ENCODE data around the gene EFCAB11. TPM values are rescaled to one million over a fixed set of nuclear protein-coding genes. Genes with fewer than 3 reads are reported as not detected.
A peak's percentile ranks its signal among the peaks of the same experiment; 100 is the strongest.

Gene EFCAB11, protein sequence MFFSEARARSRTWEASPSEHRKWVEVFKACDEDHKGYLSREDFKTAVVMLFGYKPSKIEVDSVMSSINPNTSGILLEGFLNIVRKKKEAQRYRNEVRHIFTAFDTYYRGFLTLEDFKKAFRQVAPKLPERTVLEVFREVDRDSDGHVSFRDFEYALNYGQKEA
- total RNA-seq = 10 to 100 TPM in 1 of 4 donors, 1 to 10 TPM in 2, not detected in 1; 4.1 to 21.0 (median 5.6) TPM

DNA sequence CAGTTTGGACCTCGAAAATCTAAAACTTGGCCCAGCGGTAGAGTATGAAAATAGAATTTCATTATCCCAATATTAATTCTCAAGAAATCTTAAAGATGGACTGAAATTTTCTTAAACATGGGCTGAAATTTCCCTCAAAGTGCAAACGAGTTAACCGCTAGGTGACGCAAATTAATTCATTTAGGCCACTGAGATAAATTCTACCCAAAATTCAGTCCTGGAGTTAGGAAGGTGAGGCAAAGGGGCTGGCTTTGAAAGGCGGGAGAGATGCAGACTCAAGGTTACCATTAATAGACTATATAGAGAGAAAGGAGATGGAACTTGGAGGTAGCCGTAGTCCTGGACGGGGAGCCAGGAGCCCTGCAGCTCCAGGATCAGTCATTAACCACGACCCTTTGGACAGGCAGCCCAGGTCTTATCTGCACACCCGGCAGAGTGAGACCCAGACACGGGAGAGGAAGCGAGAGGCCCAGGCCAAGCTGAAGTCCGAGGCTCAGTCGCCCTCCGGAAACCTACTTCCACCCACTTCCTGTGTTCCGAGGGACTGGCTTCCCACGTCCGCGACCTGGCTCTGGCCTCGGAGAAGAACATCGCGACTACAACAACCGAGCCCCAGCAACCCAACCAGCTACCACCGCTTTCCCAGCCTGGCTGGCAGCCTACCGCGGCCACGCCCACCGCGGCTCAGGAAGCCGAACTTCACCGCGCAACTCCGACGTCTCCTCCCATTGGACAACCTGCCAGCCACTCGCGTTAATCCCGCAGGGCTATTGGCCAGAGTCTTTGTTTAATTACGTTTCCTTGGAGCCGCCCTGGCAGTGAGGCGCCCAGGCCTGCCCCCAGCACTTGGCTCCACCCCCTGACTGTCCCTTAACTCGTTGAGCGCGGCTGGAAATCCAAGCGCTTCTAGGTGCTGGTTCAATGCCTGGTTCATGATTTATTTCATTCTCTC is at the start of gene EFCAB11:
Gene EFCAB11, minus strand, starts transcription at position 661 of the 952 bp plus-strand sequence. Its CDS starts 70 bp downstream, at position 591.
- intact Hi-C loops (cut with DNase I; ENCODE audit: low total_unique reads) = no loop called here
- TF ChIP-seq POLR2A (IDR thresholded peaks at IDR 0.05) = no peak
- TF ChIP-seq, protein P1, sequence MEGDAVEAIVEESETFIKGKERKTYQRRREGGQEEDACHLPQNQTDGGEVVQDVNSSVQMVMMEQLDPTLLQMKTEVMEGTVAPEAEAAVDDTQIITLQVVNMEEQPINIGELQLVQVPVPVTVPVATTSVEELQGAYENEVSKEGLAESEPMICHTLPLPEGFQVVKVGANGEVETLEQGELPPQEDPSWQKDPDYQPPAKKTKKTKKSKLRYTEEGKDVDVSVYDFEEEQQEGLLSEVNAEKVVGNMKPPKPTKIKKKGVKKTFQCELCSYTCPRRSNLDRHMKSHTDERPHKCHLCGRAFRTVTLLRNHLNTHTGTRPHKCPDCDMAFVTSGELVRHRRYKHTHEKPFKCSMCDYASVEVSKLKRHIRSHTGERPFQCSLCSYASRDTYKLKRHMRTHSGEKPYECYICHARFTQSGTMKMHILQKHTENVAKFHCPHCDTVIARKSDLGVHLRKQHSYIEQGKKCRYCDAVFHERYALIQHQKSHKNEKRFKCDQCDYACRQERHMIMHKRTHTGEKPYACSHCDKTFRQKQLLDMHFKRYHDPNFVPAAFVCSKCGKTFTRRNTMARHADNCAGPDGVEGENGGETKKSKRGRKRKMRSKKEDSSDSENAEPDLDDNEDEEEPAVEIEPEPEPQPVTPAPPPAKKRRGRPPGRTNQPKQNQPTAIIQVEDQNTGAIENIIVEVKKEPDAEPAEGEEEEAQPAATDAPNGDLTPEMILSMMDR (IDR thresholded peaks at IDR 0.05) = peak in 2 of 4 experiments; percentile 9 to 12
- H3K4me1 ChIP-seq = peaks cover 0 to 9% of the 10 kb centered on the region in 2 donors
- no peaks in the 10 kb centered on the region for H3K36me3 ChIP-seq
- H3K27ac ChIP-seq = peak within 1 kb of the TSS; percentile 82 to 90
- no peaks in the 10 kb centered on the region for H3K9me3 ChIP-seq
- no peaks in the 10 kb centered on the region for H3K27me3 ChIP-seq
- peak within 1 kb of the TSS; percentile 58 to 67 for H3K4me3 ChIP-seq
- peak; percentile 97 for DNase-seq

DNA sequence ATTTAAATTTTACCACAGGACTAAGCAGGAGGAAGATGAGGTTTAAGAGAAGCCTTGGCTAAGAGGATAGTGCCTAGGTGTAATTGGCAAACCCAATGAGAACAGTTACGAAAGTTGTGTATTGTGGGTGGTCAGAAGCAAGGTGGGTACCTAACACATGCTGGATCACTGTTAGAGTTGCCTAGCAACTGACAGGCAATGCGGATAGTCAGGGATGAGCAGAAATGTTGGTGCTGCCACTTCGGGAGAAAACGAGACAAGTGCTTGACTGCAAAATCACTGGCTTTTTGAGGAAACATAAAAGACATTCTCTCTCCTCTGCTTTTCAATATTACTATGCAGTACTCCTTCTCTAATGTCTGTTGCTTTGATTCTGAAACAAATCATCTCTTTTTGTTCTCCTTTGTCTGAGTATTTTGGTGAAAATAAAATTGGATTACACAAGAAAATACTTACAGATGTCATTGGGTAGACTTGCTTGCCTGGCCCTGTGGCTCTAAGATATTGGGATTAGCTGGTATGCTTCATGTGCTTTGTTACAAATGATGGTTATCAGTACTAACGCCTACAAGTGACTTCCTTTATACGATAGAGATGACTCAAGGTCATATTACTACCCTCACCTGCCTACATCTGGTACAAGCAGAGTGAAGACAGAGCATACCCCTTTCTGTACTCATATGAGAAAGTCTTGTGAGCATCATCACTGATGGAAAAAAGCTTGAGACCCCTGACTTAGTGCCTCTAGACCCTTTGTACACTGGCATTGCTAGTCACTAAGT is 49.2 kb upstream of the EFCAB11 start:
- TF ChIP-seq, protein P1 (IDR thresholded peaks at IDR 0.05) = no peak
- no peak for TF ChIP-seq POLR2A (IDR thresholded peaks at IDR 0.05)
- Histone ChIP-seq H3K36me3 (no peaks in the 10 kb centered on the region), H3K9me3 (no peaks in the 10 kb centered on the region), H3K4me1 (no peaks in the 10 kb centered on the region), H3K27me3 (no peaks in the 10 kb centered on the region), H3K4me3 (no peak overlapping the region), H3K27ac (no peak overlapping the region)
- no peak for DNase-seq
- intact Hi-C loops (cut with DNase I; ENCODE audit: low total_unique reads) = no loop called here

GRCh38 chr14:90000935-90001334 is 46.4 kb upstream of the EFCAB11 start:
- H3K27ac ChIP-seq = no peak overlapping the region
- no peaks in the 10 kb centered on the region for H3K9me3 ChIP-seq
- no peaks in the 10 kb centered on the region for H3K4me1 ChIP-seq
- H3K36me3 ChIP-seq = no peaks in the 10 kb centered on the region
- intact Hi-C loops (cut with DNase I; ENCODE audit: low total_unique reads) = no loop called here
- H3K4me3 ChIP-seq = no peak overlapping the region
- H3K27me3 ChIP-seq = no peaks in the 10 kb centered on the region
- no peak for DNase-seq
- no peak for TF ChIP-seq POLR2A (IDR thresholded peaks at IDR 0.05)
- TF ChIP-seq, protein P1 (IDR thresholded peaks at IDR 0.05) = no peak

DNA sequence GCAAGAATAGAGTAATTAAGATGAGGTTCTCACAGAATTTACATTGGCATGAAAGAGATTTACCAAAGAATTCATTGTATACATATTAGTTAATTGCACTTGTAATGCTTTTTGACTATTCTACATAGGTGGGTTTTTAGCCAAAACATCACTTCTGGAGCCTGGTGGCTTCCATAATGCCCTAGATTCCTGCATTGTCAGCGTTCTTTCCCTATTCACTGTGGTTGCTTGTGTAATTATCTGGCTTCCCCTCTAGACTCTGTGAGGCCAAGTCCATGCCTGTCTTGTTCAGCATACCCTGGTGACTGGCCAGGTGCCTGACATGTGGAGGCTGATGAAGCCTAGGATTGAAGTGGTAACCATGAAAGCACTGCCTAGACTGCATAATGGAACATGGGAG is 42.4 kb upstream of the EFCAB11 start:
- no peak for DNase-seq
- Histone ChIP-seq H3K27ac (no peak overlapping the region), H3K27me3 (no peaks in the 10 kb centered on the region), H3K9me3 (no peaks in the 10 kb centered on the region), H3K36me3 (no peaks in the 10 kb centered on the region), H3K4me3 (no peak overlapping the region), H3K4me1 (no peaks in the 10 kb centered on the region)
- intact Hi-C loops (cut with DNase I; ENCODE audit: low total_unique reads) = no loop called here
- TF ChIP-seq, protein P1 (IDR thresholded peaks at IDR 0.05) = no peak
- TF ChIP-seq POLR2A (IDR thresholded peaks at IDR 0.05) = no peak
